DND-41 (cell line): Measurements from ENCODE around the gene ATP6V1F.

Experiments used
- CTCF ChIP-seq: IDR thresholded peaks from 2 replicates; pipeline ENCODE4 v1.5.1; 2012; ENCODE audit warnings: borderline replicate concordance, low read length, moderate library complexity, mild to moderate bottlenecking; ENCODE audit not compliant: poor library complexity, severe bottlenecking; ENCODE audit errors: extremely low read depth
- EZH2 ChIP-seq: IDR thresholded peaks from 3 replicates; pipeline ENCODE4 v1.6.1; 2012; ENCODE audit warnings: borderline replicate concordance, low read depth, mild to moderate bottlenecking, moderate library complexity, low read length, inconsistent platforms; ENCODE audit not compliant: severe bottlenecking

GRCh38 chr7:128830231-128831177 is 32.2 kb upstream of the ATP6V1F start, which contains the start of gene FLNC:
- TF ChIP-seq CTCF = no peak
- no peak for TF ChIP-seq EZH2
